ENCODE measurements around the gene UBE2D2.
"Not testable (repeated sequence)": the region's sequence is repeated elsewhere in the genome, so short reads cannot be mapped to it uniquely, and the experiment has no call there.

The UBE2D2 gene

DNA sequence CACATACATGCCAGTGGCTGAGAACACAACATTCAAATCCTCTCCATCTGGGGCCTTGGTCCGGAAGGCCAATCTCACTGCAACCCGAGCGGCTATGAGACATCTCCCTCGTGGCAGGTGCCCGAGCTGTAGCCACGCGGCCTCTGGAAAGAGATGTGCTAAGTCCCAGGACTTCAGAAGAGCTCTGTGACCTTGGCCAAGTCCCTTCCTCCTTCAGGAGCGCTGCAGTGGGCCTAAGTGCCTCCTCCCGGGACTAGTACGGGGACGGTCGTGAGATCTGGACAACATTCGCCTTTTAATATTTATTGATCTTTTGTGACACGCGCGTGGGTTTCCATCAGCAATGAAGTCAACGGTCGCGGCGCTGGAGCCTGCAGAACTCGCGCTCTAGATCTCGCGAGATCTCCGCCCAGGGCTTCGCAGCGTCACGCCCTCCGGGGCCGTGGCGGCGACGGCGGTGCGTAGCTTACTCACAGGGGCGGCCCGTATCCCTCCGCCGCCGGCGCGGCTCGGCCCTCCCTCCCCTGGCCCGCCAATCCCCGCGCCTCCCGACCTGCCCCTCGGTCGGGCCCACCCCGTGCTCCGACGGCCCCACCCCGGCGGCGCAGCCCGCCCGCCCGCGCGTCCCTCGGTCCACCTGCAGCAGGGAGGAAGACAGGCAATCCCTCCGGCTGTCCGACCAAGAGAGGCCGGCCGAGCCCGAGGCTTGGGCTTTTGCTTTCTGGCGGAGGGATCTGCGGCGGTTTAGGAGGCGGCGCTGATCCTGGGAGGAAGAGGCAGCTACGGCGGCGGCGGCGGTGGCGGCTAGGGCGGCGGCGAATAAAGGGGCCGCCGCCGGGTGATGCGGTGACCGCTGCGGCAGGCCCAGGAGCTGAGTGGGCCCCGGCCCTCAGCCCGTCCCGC, at the start of gene UBE2D2:
TSS of gene UBE2D2 (plus strand) at position 588 of the 903 bp plus-strand sequence. CDS start 453 bp downstream, outside the sequence.
- H3K9me3 ChIP-seq (ENCODE audit: low read length), result no peaks in the 10 kb centered on the region
- no peaks in the 10 kb centered on the region for H4K20me1 ChIP-seq (ENCODE audit: insufficient read depth, low read length)
- peaks cover 7% of the 10 kb centered on the region; the same call in 1 of the 2 replicates for H3F3A ChIP-seq (ENCODE audit: insufficient read depth, low read length)
- H3K4me1 ChIP-seq (ENCODE audit: insufficient read depth, low read length, severe bottlenecking), result peaks cover 42% of the 10 kb centered on the region
- peak within 1 kb of the TSS; percentile 90 for H3K9ac ChIP-seq (ENCODE audit: low read length)
- H3K36me3 ChIP-seq (ENCODE audit: insufficient read depth, low read length), result peaks cover 10% of the 10 kb centered on the region; the same call in 1 of the 2 replicates
- peaks cover 25% of the 10 kb centered on the region for H3K79me2 ChIP-seq (ENCODE audit: insufficient read depth, low read length)
- H3K4me3 ChIP-seq (ENCODE audit: low read depth, low read length, poor library complexity, severe bottlenecking), result peak within 1 kb of the TSS; percentile 83
- H3K4me2 ChIP-seq (ENCODE audit: low read length), result peak within 1 kb of the TSS; percentile 85
- peak within 1 kb of the TSS; percentile 75 for H3K27ac ChIP-seq (ENCODE audit: low read depth, low read length, poor library complexity, severe bottlenecking)
- H2AFZ ChIP-seq (ENCODE audit: low read length), result peak within 1 kb of the TSS; percentile 50; the same call in 1 of the 2 replicates
- TF ChIP-seq, protein P1, sequence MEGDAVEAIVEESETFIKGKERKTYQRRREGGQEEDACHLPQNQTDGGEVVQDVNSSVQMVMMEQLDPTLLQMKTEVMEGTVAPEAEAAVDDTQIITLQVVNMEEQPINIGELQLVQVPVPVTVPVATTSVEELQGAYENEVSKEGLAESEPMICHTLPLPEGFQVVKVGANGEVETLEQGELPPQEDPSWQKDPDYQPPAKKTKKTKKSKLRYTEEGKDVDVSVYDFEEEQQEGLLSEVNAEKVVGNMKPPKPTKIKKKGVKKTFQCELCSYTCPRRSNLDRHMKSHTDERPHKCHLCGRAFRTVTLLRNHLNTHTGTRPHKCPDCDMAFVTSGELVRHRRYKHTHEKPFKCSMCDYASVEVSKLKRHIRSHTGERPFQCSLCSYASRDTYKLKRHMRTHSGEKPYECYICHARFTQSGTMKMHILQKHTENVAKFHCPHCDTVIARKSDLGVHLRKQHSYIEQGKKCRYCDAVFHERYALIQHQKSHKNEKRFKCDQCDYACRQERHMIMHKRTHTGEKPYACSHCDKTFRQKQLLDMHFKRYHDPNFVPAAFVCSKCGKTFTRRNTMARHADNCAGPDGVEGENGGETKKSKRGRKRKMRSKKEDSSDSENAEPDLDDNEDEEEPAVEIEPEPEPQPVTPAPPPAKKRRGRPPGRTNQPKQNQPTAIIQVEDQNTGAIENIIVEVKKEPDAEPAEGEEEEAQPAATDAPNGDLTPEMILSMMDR (IDR thresholded peaks at IDR 0.05; ENCODE audit: low read length), result no peak
- no peak for TF ChIP-seq EZH2 (IDR thresholded peaks at IDR 0.05; ENCODE audit: borderline replicate concordance, low read length)
- no peaks in the 10 kb centered on the region for H3K27me3 ChIP-seq (ENCODE audit: insufficient read depth, low read length)
- no peaks in the 10 kb centered on the region for H3K9me2 ChIP-seq (ENCODE audit: low read depth, low read length)

DNA sequence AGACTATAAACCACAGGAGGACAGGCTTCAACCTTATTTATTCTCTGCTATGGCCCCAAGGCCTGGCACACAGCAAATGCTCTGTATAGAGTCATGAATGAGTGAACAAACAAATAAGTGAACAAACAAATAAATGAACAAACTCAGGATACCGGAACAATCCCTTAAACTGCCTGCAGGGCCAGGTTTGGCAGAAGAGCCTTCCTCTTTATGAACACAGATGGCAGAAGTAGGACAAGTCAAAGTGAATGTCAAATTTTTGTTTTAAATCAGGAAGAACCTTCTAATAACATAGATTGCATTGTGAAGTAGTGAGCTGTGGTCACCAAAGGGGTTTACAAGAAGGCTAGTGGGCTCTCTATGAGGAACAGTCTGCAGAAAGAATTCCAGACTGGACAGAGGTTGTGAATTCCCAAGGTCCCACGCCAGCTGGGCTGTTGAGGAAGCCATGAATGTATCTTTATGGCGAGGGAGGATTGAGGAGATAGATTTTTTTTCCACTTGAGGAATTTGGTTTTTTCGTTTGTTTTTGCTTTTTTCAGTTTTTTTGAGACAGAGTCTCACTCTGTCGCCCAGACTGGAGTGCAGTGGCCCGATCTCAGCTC, 48.3 kb upstream of the UBE2D2 start:
- Histone ChIP-seq H3K9ac (ENCODE audit: low read length) (no peak overlapping the region), H3F3A (ENCODE audit: insufficient read depth, low read length) (no peaks in the 10 kb centered on the region), H3K36me3 (ENCODE audit: insufficient read depth, low read length) (no peaks in the 10 kb centered on the region), H3K27me3 (ENCODE audit: insufficient read depth, low read length) (no peaks in the 10 kb centered on the region), H3K4me3 (ENCODE audit: low read depth, low read length, poor library complexity, severe bottlenecking) (no peak overlapping the region), H3K27ac (ENCODE audit: low read depth, low read length, poor library complexity, severe bottlenecking) (no peak overlapping the region), H4K20me1 (ENCODE audit: insufficient read depth, low read length) (no peaks in the 10 kb centered on the region), H3K4me2 (ENCODE audit: low read length) (no peak overlapping the region), H3K9me3 (ENCODE audit: low read length) (no peaks in the 10 kb centered on the region), H2AFZ (ENCODE audit: low read length) (no peak overlapping the region), H3K79me2 (ENCODE audit: insufficient read depth, low read length) (no peaks in the 10 kb centered on the region), H3K4me1 (ENCODE audit: insufficient read depth, low read length, severe bottlenecking) (peaks cover 5% of the 10 kb centered on the region), H3K9me2 (ENCODE audit: low read depth, low read length) (no peaks in the 10 kb centered on the region)
- TF ChIP-seq, protein P1 (IDR thresholded peaks at IDR 0.05; ENCODE audit: low read length), result no peak
- no peak for TF ChIP-seq EZH2 (IDR thresholded peaks at IDR 0.05; ENCODE audit: borderline replicate concordance, low read length)

DNA sequence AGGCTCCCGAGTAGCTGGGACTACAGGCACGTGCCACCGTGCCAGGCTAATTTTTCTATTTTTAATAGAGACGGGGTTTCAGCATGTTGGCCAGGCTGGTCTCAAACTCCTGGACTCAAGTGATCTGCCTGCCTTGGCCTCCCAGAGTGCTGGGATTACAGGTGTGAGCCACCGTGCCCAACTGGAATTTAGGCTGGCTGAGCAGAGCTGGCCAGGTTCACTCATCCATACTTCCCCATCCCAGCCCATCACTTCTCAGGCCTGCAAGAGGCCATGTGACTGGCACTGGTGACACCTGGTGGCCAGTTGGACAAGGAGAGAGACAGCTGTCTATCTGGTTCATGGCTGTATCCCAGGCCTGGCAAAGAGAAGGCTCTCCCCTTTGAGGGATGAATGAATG, 47.7 kb upstream of the UBE2D2 start:
- H3K4me3 ChIP-seq (ENCODE audit: low read depth, low read length, poor library complexity, severe bottlenecking); H3F3A ChIP-seq (ENCODE audit: insufficient read depth, low read length); H3K36me3 ChIP-seq (ENCODE audit: insufficient read depth, low read length); H3K9ac ChIP-seq (ENCODE audit: low read length); H3K4me1 ChIP-seq (ENCODE audit: insufficient read depth, low read length, severe bottlenecking); H3K9me3 ChIP-seq (ENCODE audit: low read length); H2AFZ ChIP-seq (ENCODE audit: low read length); H3K27ac ChIP-seq (ENCODE audit: low read depth, low read length, poor library complexity, severe bottlenecking); H4K20me1 ChIP-seq (ENCODE audit: insufficient read depth, low read length); H3K4me2 ChIP-seq (ENCODE audit: low read length); H3K79me2 ChIP-seq (ENCODE audit: insufficient read depth, low read length); H3K9me2 ChIP-seq (ENCODE audit: low read depth, low read length); H3K27me3 ChIP-seq (ENCODE audit: insufficient read depth, low read length): not testable (repeated sequence)
- TF ChIP-seq, protein P1 (IDR thresholded peaks at IDR 0.05; ENCODE audit: low read length), result peak; percentile 70
